Mesenchymal stem cell (in vitro differentiated cells and primary cell): ENCODE measurements around the gene BUD31.

Experiments
- DNase-seq: peaks from one replicate; pipeline ENCODE4 v3.0.0-alpha.2; 2013
- H2AFZ ChIP-seq: one replicate; pipeline ENCODE4 v1.6.1; 2013; ENCODE audit warnings: low read depth, mild to moderate bottlenecking, control low read depth, inconsistent platforms, low read length, moderate library complexity
- H2AK5ac ChIP-seq: 2 replicates; pipeline ENCODE4 v1.6.1; 2013; ENCODE audit warnings: low read length, moderate library complexity, mild to moderate bottlenecking, inconsistent platforms; ENCODE audit not compliant: severe bottlenecking
- H2BK120ac ChIP-seq: one replicate; pipeline ENCODE4 v1.6.1; 2013; ENCODE audit warnings: low read depth, mild to moderate bottlenecking, inconsistent platforms, low read length, moderate library complexity
- H2BK12ac ChIP-seq, 2 experiments: one replicate each; pipeline ENCODE4 v1.6.1; 2013; ENCODE audit warnings: inconsistent platforms in 2 of 2, low read length in 2 of 2, mild to moderate bottlenecking in 2 of 2, moderate library complexity in 2 of 2, control low read depth in 1 of 2
- H2BK15ac ChIP-seq: one replicate; pipeline ENCODE4 v1.6.1; 2013; ENCODE audit warnings: mild to moderate bottlenecking, low read depth, inconsistent platforms; ENCODE audit not compliant: poor library complexity, severe bottlenecking
- H2BK5ac ChIP-seq: 2 replicates; pipeline ENCODE4 v1.6.1; 2013; ENCODE audit warnings: low read depth, mild to moderate bottlenecking, low read length, control low read depth, inconsistent platforms; ENCODE audit not compliant: poor library complexity, severe bottlenecking
- H3K14ac ChIP-seq, 2 experiments: one replicate each; pipeline ENCODE4 v1.6.1; 2013; ENCODE audit warnings: inconsistent platforms in 2 of 2, low read length in 2 of 2, control low read depth in 1 of 2, mild to moderate bottlenecking in 1 of 2, moderate library complexity in 1 of 2
- H3K18ac ChIP-seq, 2 experiments: one replicate each; pipeline ENCODE4 v1.6.1; 2013; ENCODE audit warnings: inconsistent platforms in 2 of 2, low read length in 2 of 2, control low read depth in 1 of 2, low read depth in 1 of 2, mild to moderate bottlenecking in 1 of 2
- H3K23ac ChIP-seq, 2 experiments: one replicate each; pipeline ENCODE4 v1.6.1; 2013; ENCODE audit warnings: inconsistent platforms in 2 of 2, low read length in 2 of 2, mild to moderate bottlenecking in 2 of 2, moderate library complexity in 2 of 2, control low read depth in 1 of 2
- H3K27ac ChIP-seq: 2 replicates; pipeline ENCODE4 v1.5.1; 2013; ENCODE audit warnings: mild to moderate bottlenecking, moderate library complexity, low read length, control low read depth, inconsistent platforms; ENCODE audit not compliant: poor library complexity, severe bottlenecking
- H3K27me3 ChIP-seq, 2 experiments: 2 replicates each; pipeline versions ENCODE4 v1.6.1 to v1.7.0; 2013; ENCODE audit warnings: low read length in 2 of 2, mild to moderate bottlenecking in 2 of 2, moderate library complexity in 2 of 2, control low read depth in 1 of 2, inconsistent platforms in 1 of 2; ENCODE audit not compliant: control insufficient read depth in 1 of 2, insufficient read depth in 1 of 2
- H3K36me3 ChIP-seq, 2 experiments: 2 replicates each; pipeline versions ENCODE4 v1.6.1 to v1.7.0; 2013; ENCODE audit warnings: low read length in 2 of 2, control low read depth in 1 of 2, inconsistent platforms in 1 of 2, low read depth in 1 of 2, mild to moderate bottlenecking in 1 of 2; ENCODE audit not compliant: insufficient read depth in 2 of 2, control insufficient read depth in 1 of 2
- H3K4ac ChIP-seq, 2 experiments: one replicate each; pipeline ENCODE4 v1.6.1; 2013; ENCODE audit warnings: inconsistent platforms in 2 of 2, low read length in 2 of 2, mild to moderate bottlenecking in 2 of 2, moderate library complexity in 2 of 2, control low read depth in 1 of 2, low read depth in 1 of 2
- H3K4me1 ChIP-seq: 2 replicates; pipeline ENCODE4 v1.6.1; 2013; ENCODE audit warnings: low read depth, low read length, control low read depth; ENCODE audit not compliant: control insufficient read depth, insufficient read depth
- H3K4me2 ChIP-seq: 2 replicates; pipeline ENCODE4 v1.6.1; 2013; ENCODE audit warnings: low read length, mild to moderate bottlenecking, inconsistent platforms; ENCODE audit not compliant: poor library complexity, severe bottlenecking
- H3K4me3 ChIP-seq, 2 experiments: 2 replicates each; pipeline versions ENCODE4 v1.5.1 to v1.7.0; 2013; ENCODE audit warnings: low read length in 2 of 2, mild to moderate bottlenecking in 2 of 2, control low read depth in 1 of 2, low read depth in 1 of 2; ENCODE audit not compliant: insufficient read depth in 1 of 2
- H3K79me1 ChIP-seq: replicated peaks from 2 replicates; pipeline ENCODE4 v1.6.1; 2013; ENCODE audit warnings: mild to moderate bottlenecking, control low read depth, low read length, inconsistent platforms; ENCODE audit not compliant: poor library complexity, severe bottlenecking
- H3K9ac ChIP-seq: 2 replicates; pipeline ENCODE4 v1.7.0; 2013; ENCODE audit warnings: mild to moderate bottlenecking, low read length, moderate library complexity
- H3K9me3 ChIP-seq: 2 replicates; pipeline ENCODE4 v1.7.0; 2013; ENCODE audit warnings: mild to moderate bottlenecking, low read length; ENCODE audit not compliant: control insufficient read depth
- H4K8ac ChIP-seq: one replicate; pipeline ENCODE4 v1.6.1; 2013; ENCODE audit warnings: inconsistent platforms, mild to moderate bottlenecking, low read length, moderate library complexity
- H4K91ac ChIP-seq: one replicate; pipeline ENCODE4 v1.6.1; 2013; ENCODE audit warnings: mild to moderate bottlenecking, low read length, inconsistent platforms
- WGBS: methylation state at CpG from one replicate; pipeline ENCODE4 v1.1.7; 2013; ENCODE audit warnings: mixed read lengths; 5-methylcytosine and 5-hydroxymethylcytosine counted together

BUD31 gene

DNA sequence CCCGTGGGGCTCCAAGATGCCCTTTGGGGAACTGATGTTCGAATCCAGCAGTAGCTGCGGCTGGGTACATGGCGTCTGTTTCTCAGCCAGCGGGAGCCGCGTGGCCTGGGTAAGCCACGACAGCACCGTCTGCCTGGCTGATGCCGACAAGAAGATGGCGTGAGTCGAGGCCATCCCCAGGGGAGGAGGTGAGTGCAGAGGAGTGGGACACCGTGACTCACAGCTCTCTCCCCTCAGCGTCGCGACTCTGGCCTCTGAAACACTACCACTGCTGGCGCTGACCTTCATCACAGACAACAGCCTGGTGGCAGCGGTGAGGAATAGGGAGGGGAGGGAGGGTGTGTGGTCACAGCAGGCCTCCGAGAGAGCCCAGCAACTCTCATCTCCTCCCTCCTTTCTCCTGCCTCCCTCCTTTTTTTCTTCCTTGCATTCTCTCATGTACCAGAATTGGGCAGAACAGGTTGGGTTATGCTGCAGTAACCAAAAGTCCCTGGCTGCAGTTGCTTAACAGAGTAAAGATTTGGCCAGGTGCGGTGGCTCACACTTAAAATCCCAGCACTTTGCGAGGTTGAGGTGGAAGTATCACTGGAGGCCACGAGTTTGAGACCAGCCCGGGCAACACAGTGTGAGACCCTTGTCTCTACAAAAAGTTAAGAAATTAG is 17.7 kb upstream of the BUD31 start:
- no peak overlapping the region for H2BK12ac ChIP-seq
- H3K4ac ChIP-seq: no peak overlapping the region
- no peak overlapping the region for H2BK120ac ChIP-seq
- peaks cover 21% of the 10 kb centered on the region for H3K4me1 ChIP-seq
- no peak overlapping the region for H4K8ac ChIP-seq
- H2BK15ac ChIP-seq: no peak overlapping the region
- no peak for DNase-seq
- no peak overlapping the region for H3K18ac ChIP-seq
- 95% methylated on average over 15 of the region's 23 CpGs for WGBS
- H2BK5ac ChIP-seq: no peak overlapping the region
- no peak overlapping the region for H3K27ac ChIP-seq
- no peak overlapping the region for H3K4me2 ChIP-seq
- H3K9me3 ChIP-seq: no peaks in the 10 kb centered on the region
- peaks cover 27% of the 10 kb centered on the region for H3K79me1 ChIP-seq
- no peaks in the 10 kb centered on the region for H3K27me3 ChIP-seq
- H3K23ac ChIP-seq: no peak overlapping the region
- no peak overlapping the region for H4K91ac ChIP-seq
- H3K9ac ChIP-seq: no peak overlapping the region
- no peak overlapping the region for H2AFZ ChIP-seq
- H2AK5ac ChIP-seq: no peak overlapping the region
- H3K36me3 ChIP-seq: peaks cover 87% of the 10 kb centered on the region in 2 experiments
- no peak overlapping the region for H3K14ac ChIP-seq
- H3K4me3 ChIP-seq: peak overlapping the region in 1 of 2 experiments; percentile 5

DNA sequence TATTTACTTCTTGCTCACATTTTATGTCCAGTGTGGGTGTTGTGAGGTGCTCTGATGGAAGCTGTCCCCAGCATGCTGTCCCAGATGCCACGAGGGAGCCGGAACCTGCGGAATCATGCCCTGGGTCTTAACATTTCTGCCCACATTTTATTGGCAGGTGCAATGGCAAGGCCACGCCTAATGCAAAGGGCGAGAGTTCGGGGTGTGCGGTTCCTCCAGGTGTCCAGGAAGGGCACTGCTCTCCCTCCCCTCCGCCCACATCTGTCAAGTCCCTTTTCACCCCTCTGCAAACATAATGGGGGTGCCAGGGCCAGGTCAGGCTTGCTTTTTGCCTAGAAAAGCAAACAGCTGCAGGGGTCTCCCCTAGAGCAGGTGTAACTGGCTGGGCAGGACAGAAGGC is 16.7 kb upstream of the BUD31 start:
- Histone ChIP-seq H2BK120ac (no peak overlapping the region), H3K18ac (no peak overlapping the region), H3K9me3 (no peaks in the 10 kb centered on the region), H3K4me1 (peaks cover 21% of the 10 kb centered on the region), H2AK5ac (no peak overlapping the region), H2BK12ac (no peak overlapping the region), H3K79me1 (peaks cover 26% of the 10 kb centered on the region), H3K4me3 (no peak overlapping the region), H3K9ac (no peak overlapping the region), H3K27me3 (no peaks in the 10 kb centered on the region), H3K14ac (no peak overlapping the region), H3K4ac (no peak overlapping the region), H3K4me2 (peak overlapping the region; percentile 76), H4K91ac (no peak overlapping the region), H4K8ac (no peak overlapping the region), H3K36me3 (peaks cover 85% of the 10 kb centered on the region in 2 experiments), H3K23ac (no peak overlapping the region), H2BK15ac (no peak overlapping the region), H2AFZ (no peak overlapping the region), H3K27ac (no peak overlapping the region), H2BK5ac (no peak overlapping the region)
- 99% methylated on average over 8 of the region's 8 CpGs for WGBS
- DNase-seq: no peak

DNA sequence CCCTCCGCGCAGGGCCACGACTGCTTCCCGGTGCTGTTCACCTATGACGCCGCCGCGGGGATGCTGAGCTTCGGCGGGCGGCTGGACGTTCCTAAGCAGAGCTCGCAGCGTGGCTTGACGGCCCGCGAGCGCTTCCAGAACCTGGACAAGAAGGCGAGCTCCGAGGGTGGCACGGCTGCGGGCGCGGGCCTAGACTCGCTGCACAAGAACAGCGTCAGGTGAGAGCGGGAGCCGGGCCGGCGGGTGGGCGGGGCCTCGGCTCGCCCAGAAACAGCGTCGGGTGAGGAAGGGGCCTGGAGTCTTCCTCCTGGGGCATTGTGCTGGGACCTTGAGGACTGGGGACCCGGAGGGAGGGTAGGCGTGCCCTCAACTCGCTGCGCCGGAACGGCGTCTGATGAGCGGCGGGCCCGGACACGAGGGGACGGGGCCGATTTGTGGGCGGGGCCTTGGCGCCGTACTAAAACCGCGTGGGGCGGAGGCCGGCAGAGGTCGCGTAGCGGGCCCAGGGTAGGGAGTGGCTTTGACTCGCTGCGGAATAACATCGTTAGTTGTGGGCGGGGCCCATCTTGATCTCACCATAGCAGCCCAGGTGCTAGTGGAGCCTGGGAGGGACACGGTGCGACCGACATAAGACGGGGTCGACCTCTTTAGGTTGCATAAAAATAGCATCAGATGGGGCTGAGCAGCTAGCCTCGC is 16.0 kb upstream of the BUD31 start:
- H3K79me1 ChIP-seq: peaks cover 26% of the 10 kb centered on the region
- H3K23ac ChIP-seq: no peak overlapping the region
- H3K14ac ChIP-seq: peak overlapping the region in 1 of 2 experiments; percentile 36
- DNase-seq: peak; percentile 70
- no peak overlapping the region for H4K8ac ChIP-seq
- H3K27me3 ChIP-seq: no peaks in the 10 kb centered on the region
- no peak overlapping the region for H4K91ac ChIP-seq
- H2AFZ ChIP-seq: peak overlapping the region; percentile 18
- no peak overlapping the region for H3K4ac ChIP-seq
- no peak overlapping the region for H2BK12ac ChIP-seq
- H3K4me3 ChIP-seq: peak overlapping the region; percentile 18 to 52
- no peak overlapping the region for H2BK5ac ChIP-seq
- H3K27ac ChIP-seq: no peak overlapping the region
- peak overlapping the region in 1 of 2 experiments; percentile 71 for H3K18ac ChIP-seq
- peaks cover 21% of the 10 kb centered on the region for H3K4me1 ChIP-seq
- 4% methylated on average over 67 of the region's 68 CpGs for WGBS
- peaks cover 85 to 87% of the 10 kb centered on the region in 2 experiments for H3K36me3 ChIP-seq
- no peak overlapping the region for H2BK120ac ChIP-seq
- H3K9ac ChIP-seq: peak overlapping the region; percentile 29
- H3K4me2 ChIP-seq: peak overlapping the region; percentile 76
- no peak overlapping the region for H2AK5ac ChIP-seq
- no peaks in the 10 kb centered on the region for H3K9me3 ChIP-seq
- peak overlapping the region; percentile 16 for H2BK15ac ChIP-seq

DNA sequence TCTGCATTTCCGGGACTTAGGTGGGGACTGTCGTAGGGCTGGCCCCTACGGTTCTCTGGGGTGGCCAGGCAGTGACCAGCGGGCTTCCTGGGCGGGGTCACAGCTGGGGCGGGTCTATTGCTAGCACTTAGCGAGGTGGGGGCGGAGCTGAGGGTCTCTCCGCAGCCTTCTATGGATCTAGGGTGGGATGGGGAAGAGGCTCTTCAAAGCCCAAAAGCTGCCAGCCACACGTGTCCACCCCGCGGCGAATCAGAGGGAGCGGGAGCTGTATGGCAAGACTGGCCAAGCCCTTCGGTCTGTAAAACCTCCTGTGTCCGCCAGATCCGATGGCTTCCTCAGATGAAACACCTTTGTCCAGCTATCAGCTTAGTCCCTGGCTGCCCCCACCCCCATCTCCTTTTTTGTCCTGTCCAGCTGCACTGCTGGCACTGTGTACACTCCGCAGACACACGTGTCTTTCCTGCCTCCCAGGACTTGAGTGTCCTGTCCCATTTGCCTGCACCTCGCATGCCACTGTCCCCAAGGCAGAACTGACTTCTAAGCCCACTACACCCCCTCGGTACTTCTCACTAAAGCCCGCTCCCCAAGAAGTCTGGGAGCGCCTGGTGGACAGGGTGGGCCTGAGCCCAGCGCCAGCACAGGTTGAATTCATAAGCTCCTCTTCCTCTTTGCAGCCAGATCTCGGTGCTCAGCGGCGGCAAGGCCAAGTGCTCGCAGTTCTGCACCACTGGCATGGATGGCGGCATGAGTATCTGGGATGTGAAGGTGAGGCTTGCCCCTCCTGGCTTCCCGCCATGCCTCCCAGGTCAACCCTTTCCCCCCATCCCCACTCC is 15.2 kb upstream of the BUD31 start:
- 46% methylated on average over 23 of the region's 30 CpGs for WGBS
- Histone ChIP-seq H3K79me1 (peaks cover 24% of the 10 kb centered on the region), H2BK15ac (no peak overlapping the region), H3K4me3 (peak overlapping the region; percentile 18 to 52), H2BK12ac (no peak overlapping the region), H3K27ac (no peak overlapping the region), H4K91ac (no peak overlapping the region), H3K23ac (no peak overlapping the region), H3K4me2 (peak overlapping the region; percentile 76), H2AK5ac (no peak overlapping the region), H3K9ac (peak overlapping the region; percentile 29), H2AFZ (peak overlapping the region; percentile 18), H3K27me3 (no peaks in the 10 kb centered on the region), H2BK120ac (no peak overlapping the region), H3K9me3 (no peaks in the 10 kb centered on the region), H3K36me3 (peaks cover 85 to 87% of the 10 kb centered on the region in 2 experiments), H3K18ac (peak overlapping the region in 1 of 2 experiments; percentile 71), H4K8ac (peak overlapping the region; percentile 19), H3K4ac (peak overlapping the region in 1 of 2 experiments; percentile 5), H3K14ac (no peak overlapping the region), H3K4me1 (peaks cover 21% of the 10 kb centered on the region), H2BK5ac (no peak overlapping the region)
- no peak for DNase-seq
